Stimulated activated naive CD8-positive, alpha-beta T cell treated with anti-CD3 and anti-CD28 coated beads, Interleukin-15, amount 100 ng/mL, for 72 hours (primary cell): Measurements from ENCODE around the gene PGM2.

Source experiments
- ATAC-seq: fragments of 150-1000 bp; cut with Tn5 transposase; 2 replicates; pipeline ENCODE4 v1.10.0; 2021; ENCODE audit warnings: mild to moderate bottlenecking, moderate library complexity
- DNase-seq, 2 donors: peaks; one replicate each; pipeline ENCODE4 v3.0.0; 2021 to 2022
- H3K27ac Mint-ChIP-seq, 2 donors: one replicate each; pipeline ENCODE4 v1.8.0; 2022; ENCODE audit warnings: mild to moderate bottlenecking in 2 of 2, mixed read lengths in 2 of 2, moderate library complexity in 2 of 2
- H3K27me3 Mint-ChIP-seq: one replicate; pipeline ENCODE4 v1.8.0; 2022; ENCODE audit warnings: mixed read lengths
- H3K4me1 Mint-ChIP-seq: one replicate; pipeline ENCODE4 v1.8.0; 2022; ENCODE audit warnings: mild to moderate bottlenecking, mixed read lengths
- H3K4me3 Mint-ChIP-seq, 2 donors: one replicate each; pipeline ENCODE4 v1.8.0; 2022; ENCODE audit warnings: mild to moderate bottlenecking in 2 of 2, mixed read lengths in 2 of 2, moderate library complexity in 1 of 2
- H3K9me3 Mint-ChIP-seq, 2 donors: one replicate each; pipeline ENCODE4 v1.8.0; 2022; ENCODE audit warnings: mixed read lengths in 2 of 2

Gene PGM2

GRCh38 chr4:37893164-37893563, 66.7 kb downstream of the PGM2 start:
- H3K4me1 Mint-ChIP-seq: peaks cover 53% of the 10 kb centered on the region
- H3K4me3 Mint-ChIP-seq: peak overlapping the region; percentile 84 to 86

GRCh38 chr4:37895271-37895670, 68.8 kb downstream of the PGM2 start:
- Mint-ChIP-seq H3K4me3 (no peak overlapping the region), H3K27me3 (peaks cover under 1% of the 10 kb centered on the region), H3K4me1 (peaks cover 59% of the 10 kb centered on the region), H3K27ac (no peak overlapping the region), H3K9me3 (no peaks in the 10 kb centered on the region)
- DNase-seq (no peak), ATAC-seq (no peak)

More at GRCh38 chr4:37893164-37893563, 66.7 kb downstream of the PGM2 start:
- Mint-ChIP-seq H3K27me3 (peaks cover 10% of the 10 kb centered on the region), H3K27ac (peak overlapping the region in 1 of 2 donors; percentile 67), H3K9me3 (no peaks in the 10 kb centered on the region)
- DNase-seq: no peak
- no peak for ATAC-seq

GRCh38 chr4:37896206-37896860, 69.8 kb downstream of the PGM2 start:
- ATAC-seq: no peak
- Mint-ChIP-seq H3K9me3 (no peaks in the 10 kb centered on the region), H3K4me1 (peaks cover 61% of the 10 kb centered on the region), H3K27me3 (no peaks in the 10 kb centered on the region), H3K4me3 (no peak overlapping the region), H3K27ac (no peak overlapping the region)
- DNase-seq: no peak

GRCh38 chr4:37902212-37902611, 75.7 kb downstream of the PGM2 start:
- Mint-ChIP-seq H3K4me1 (peaks cover 26% of the 10 kb centered on the region), H3K27me3 (no peaks in the 10 kb centered on the region), H3K4me3 (no peak overlapping the region), H3K9me3 (no peaks in the 10 kb centered on the region), H3K27ac (no peak overlapping the region)
- ATAC-seq (no peak), DNase-seq (no peak)

- no peaks in the 10 kb centered on the region for H3K27me3 Mint-ChIP-seq
- no peak overlapping the region for H3K27ac Mint-ChIP-seq
- no peak overlapping the region for H3K4me3 Mint-ChIP-seq
- H3K4me1 Mint-ChIP-seq: peaks cover 30% of the 10 kb centered on the region
- no peaks in the 10 kb centered on the region for H3K9me3 Mint-ChIP-seq
- DNase-seq (no peak), ATAC-seq (no peak)
Measured at GRCh38 chr4:37902738-37903693, 76.5 kb downstream of the PGM2 start.

- DNase-seq: no peak
- H3K27me3 Mint-ChIP-seq: no peaks in the 10 kb centered on the region
- H3K9me3 Mint-ChIP-seq: no peaks in the 10 kb centered on the region
- no peak for ATAC-seq
- H3K4me3 Mint-ChIP-seq: no peak overlapping the region
- peaks cover 33% of the 10 kb centered on the region for H3K4me1 Mint-ChIP-seq
- H3K27ac Mint-ChIP-seq: no peak overlapping the region
Measured at GRCh38 chr4:37903901-37904300, 77.4 kb downstream of the PGM2 start.

- DNase-seq (no peak), ATAC-seq (no peak)
- Mint-ChIP-seq H3K4me1 (peaks cover 26% of the 10 kb centered on the region), H3K27me3 (no peaks in the 10 kb centered on the region), H3K4me3 (no peak overlapping the region), H3K27ac (no peak overlapping the region), H3K9me3 (no peaks in the 10 kb centered on the region)
Measured at GRCh38 chr4:37904824-37905223, 78.3 kb downstream of the PGM2 start.

- Mint-ChIP-seq H3K9me3 (no peaks in the 10 kb centered on the region), H3K27me3 (no peaks in the 10 kb centered on the region), H3K4me3 (no peak overlapping the region), H3K27ac (no peak overlapping the region), H3K4me1 (peaks cover 20% of the 10 kb centered on the region)
- DNase-seq: no peak
- ATAC-seq: no peak
Measured at GRCh38 chr4:37905533-37906169, 79.2 kb downstream of the PGM2 start.

- Mint-ChIP-seq H3K27ac (no peak overlapping the region), H3K27me3 (no peaks in the 10 kb centered on the region), H3K4me1 (peaks cover 19% of the 10 kb centered on the region), H3K9me3 (no peaks in the 10 kb centered on the region), H3K4me3 (no peak overlapping the region)
- ATAC-seq (no peak), DNase-seq (no peak)
Measured at GRCh38 chr4:37908488-37909331, 82.2 kb downstream of the PGM2 start.

- Mint-ChIP-seq H3K4me3 (no peak overlapping the region), H3K9me3 (no peaks in the 10 kb centered on the region), H3K27ac (no peak overlapping the region), H3K4me1 (peaks cover 19% of the 10 kb centered on the region), H3K27me3 (no peaks in the 10 kb centered on the region)
- DNase-seq (no peak), ATAC-seq (no peak)
Measured at GRCh38 chr4:37909332-37910090, 83.0 kb downstream of the PGM2 start.

GRCh38 chr4:37910091-37910486, 83.6 kb downstream of the PGM2 start:
- no peak overlapping the region for H3K4me3 Mint-ChIP-seq
- H3K27ac Mint-ChIP-seq: no peak overlapping the region
- H3K27me3 Mint-ChIP-seq: no peaks in the 10 kb centered on the region
- H3K9me3 Mint-ChIP-seq: no peaks in the 10 kb centered on the region
- peaks cover 19% of the 10 kb centered on the region for H3K4me1 Mint-ChIP-seq
- DNase-seq (no peak), ATAC-seq (no peak)
